Thymus (tissue), 11 donors: ENCODE results near the gene C17orf107. TPM values are rescaled to one million over a fixed set of nuclear protein-coding genes. Genes with fewer than 3 reads are reported as not detected.

Experiments used
- DNase-seq, 9 donors: peaks; one replicate each; pipeline ENCODE4 v3.0.0-alpha.2; 2013; ENCODE audit warnings: low spot score in 9 of 9, low read depth in 6 of 9, missing footprints in 1 of 9
- H3K27ac ChIP-seq, 2 donors: one replicate each; pipeline ENCODE4 v1.5.1; 2013; ENCODE audit warnings: control low read depth in 1 of 2, low read depth in 1 of 2, low read length in 1 of 2, mild to moderate bottlenecking in 1 of 2, moderate library complexity in 1 of 2
- H3K27me3 ChIP-seq, 2 donors: one replicate each; pipeline ENCODE4 v1.5.1; 2013; ENCODE audit warnings: low read length in 1 of 2; ENCODE audit not compliant: control insufficient read depth in 2 of 2, insufficient read depth in 1 of 2
- H3K36me3 ChIP-seq, 2 donors: one replicate each; pipeline ENCODE4 v1.5.1; 2013; ENCODE audit warnings: low read length in 1 of 2, mild to moderate bottlenecking in 1 of 2, moderate library complexity in 1 of 2; ENCODE audit not compliant: control insufficient read depth in 2 of 2, insufficient read depth in 2 of 2
- H3K4me1 ChIP-seq, 2 donors: one replicate each; pipeline ENCODE4 v1.5.1; 2013; ENCODE audit warnings: low read length in 2 of 2; ENCODE audit not compliant: control insufficient read depth in 2 of 2, insufficient read depth in 2 of 2
- H3K4me3 ChIP-seq, 2 donors: one replicate each; pipeline ENCODE4 v1.5.1; 2013; ENCODE audit warnings: low read length in 2 of 2, control low read depth in 1 of 2, mild to moderate bottlenecking in 1 of 2
- H3K9me3 ChIP-seq, 2 donors: one replicate each; pipeline ENCODE4 v1.5.1; 2013; ENCODE audit warnings: low read length in 1 of 2, mild to moderate bottlenecking in 1 of 2; ENCODE audit not compliant: control insufficient read depth in 2 of 2, insufficient read depth in 1 of 2
- WGBS: extraction: QIAGEN DNeasy Blood & Tissue Kit; methylation state at CpG from one replicate; pipeline ENCODE4 v1.1.7; 2013; 5-methylcytosine and 5-hydroxymethylcytosine counted together
- polyA plus RNA-seq: library from polyadenylated mRNA; stranded (reverse); fragments of 200-250 nt; gene quantifications from one replicate; pipeline ENCODE4 v1.2.3, GENCODE V29; 2013
- total RNA-seq: library from RNA; stranded (reverse); fragments of 120-200 nt; gene quantifications from one replicate; pipeline ENCODE4 v1.2.4, GENCODE V29; 2013
- donor health status: healthy.

The C17orf107 gene
- total and polyA plus RNA-seq, 2 donors = 0.57 to 1.2 TPM

- Histone ChIP-seq H3K27ac (no peak overlapping the region), H3K27me3 (peaks cover 0 to 8% of the 10 kb centered on the region in 2 donors), H3K36me3 (peaks cover 25 to 28% of the 10 kb centered on the region in 2 donors), H3K9me3 (no peaks in the 10 kb centered on the region), H3K4me1 (peaks cover 14 to 15% of the 10 kb centered on the region in 2 donors), H3K4me3 (no peak overlapping the region)
- DNase-seq = no peak
These were observed 36.3 kb downstream of the C17orf107 start for GRCh38 chr17:4935650-4936049.

DNA sequence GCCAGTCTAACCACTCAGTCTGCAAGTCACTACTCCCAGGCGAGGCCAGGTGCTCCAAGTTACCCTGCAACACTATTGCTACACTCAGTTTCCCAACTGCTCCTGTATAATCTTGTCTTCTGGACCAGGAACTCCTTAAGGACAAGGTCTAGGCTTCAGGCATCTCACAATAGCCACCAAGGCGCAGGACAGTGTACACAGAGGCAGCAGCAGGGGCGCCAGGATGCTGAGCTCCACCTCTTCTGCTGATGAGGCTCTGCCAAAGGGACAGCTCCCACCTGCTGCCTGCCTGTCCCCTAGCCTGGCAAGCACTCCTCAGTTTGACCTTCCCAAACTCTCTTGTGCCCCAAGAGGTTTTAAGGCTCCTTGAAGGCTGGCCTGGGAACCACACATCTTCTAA is 37.1 kb downstream of the C17orf107 start:
- Histone ChIP-seq H3K9me3 (no peaks in the 10 kb centered on the region), H3K4me3 (no peak overlapping the region), H3K27ac (no peak overlapping the region), H3K36me3 (peaks cover 25 to 29% of the 10 kb centered on the region in 2 donors), H3K27me3 (peaks cover 0 to 8% of the 10 kb centered on the region in 2 donors), H3K4me1 (peaks cover 17 to 22% of the 10 kb centered on the region in 2 donors)
- DNase-seq = no peak
- WGBS = 97% methylated on average over 3 of the region's 3 CpGs

- DNase-seq = no peak
- 95% methylated on average over 16 of the region's 16 CpGs for WGBS
- no peak overlapping the region for H3K27ac ChIP-seq
These were observed 38.2 kb downstream of the C17orf107 start for GRCh38 chr17:4937553-4937952.

GRCh38 chr17:4938069-4938491 is 38.7 kb downstream of the C17orf107 start:
- H3K4me1 ChIP-seq = peaks cover 22 to 38% of the 10 kb centered on the region in 2 donors
- DNase-seq = no peak
- WGBS = 98% methylated on average over 11 of the region's 11 CpGs
- H3K4me3 ChIP-seq = no peak overlapping the region
- no peak overlapping the region for H3K27ac ChIP-seq
- H3K27me3 ChIP-seq = peaks cover 0 to 8% of the 10 kb centered on the region in 2 donors
- H3K36me3 ChIP-seq = peaks cover 34 to 45% of the 10 kb centered on the region in 2 donors
- no peaks in the 10 kb centered on the region for H3K9me3 ChIP-seq

More at GRCh38 chr17:4937553-4937952, 38.2 kb downstream of the C17orf107 start:
- Histone ChIP-seq H3K9me3 (no peaks in the 10 kb centered on the region), H3K4me1 (peaks cover 18 to 33% of the 10 kb centered on the region in 2 donors), H3K27me3 (peaks cover 0 to 8% of the 10 kb centered on the region in 2 donors), H3K4me3 (no peak overlapping the region), H3K36me3 (peaks cover 29 to 40% of the 10 kb centered on the region in 2 donors)

- WGBS = 70% methylated on average over 19 of the region's 19 CpGs
- Histone ChIP-seq H3K36me3 (peaks cover 41 to 54% of the 10 kb centered on the region in 2 donors), H3K27ac (peak overlapping the region; percentile 98 to 99), H3K27me3 (peaks cover 0 to 6% of the 10 kb centered on the region in 2 donors), H3K4me3 (peak overlapping the region; percentile 72 to 100), H3K4me1 (peaks cover 30 to 47% of the 10 kb centered on the region in 2 donors), H3K9me3 (no peaks in the 10 kb centered on the region)
- DNase-seq = peak in 1 of 9 donors; percentile 36
These were observed 39.6 kb downstream of the C17orf107 start for GRCh38 chr17:4938688-4939545.

DNA sequence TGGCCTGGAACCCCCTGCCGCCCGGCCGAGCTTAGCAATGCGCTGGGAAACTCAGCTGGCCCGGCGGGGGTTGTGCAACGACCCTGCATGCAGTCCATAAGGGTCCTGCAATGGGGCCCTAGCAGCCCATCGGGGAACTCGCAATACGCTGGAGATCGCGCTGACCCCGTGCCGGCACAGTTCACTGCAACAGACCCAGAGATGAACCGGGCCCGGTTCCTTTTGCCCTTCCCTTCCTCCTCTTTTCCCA is 40.1 kb downstream of the C17orf107 start:
- under 1% methylated on average over 16 of the region's 16 CpGs for WGBS
- no peak for DNase-seq
- peaks cover 41 to 59% of the 10 kb centered on the region in 2 donors for H3K36me3 ChIP-seq
- H3K27me3 ChIP-seq = peaks cover 0 to under 1% of the 10 kb centered on the region in 2 donors
- H3K27ac ChIP-seq = peak overlapping the region; percentile 98 to 99
- peaks cover 31 to 47% of the 10 kb centered on the region in 2 donors for H3K4me1 ChIP-seq
- peak overlapping the region; percentile 72 to 100 for H3K4me3 ChIP-seq
- H3K9me3 ChIP-seq = no peaks in the 10 kb centered on the region

DNA sequence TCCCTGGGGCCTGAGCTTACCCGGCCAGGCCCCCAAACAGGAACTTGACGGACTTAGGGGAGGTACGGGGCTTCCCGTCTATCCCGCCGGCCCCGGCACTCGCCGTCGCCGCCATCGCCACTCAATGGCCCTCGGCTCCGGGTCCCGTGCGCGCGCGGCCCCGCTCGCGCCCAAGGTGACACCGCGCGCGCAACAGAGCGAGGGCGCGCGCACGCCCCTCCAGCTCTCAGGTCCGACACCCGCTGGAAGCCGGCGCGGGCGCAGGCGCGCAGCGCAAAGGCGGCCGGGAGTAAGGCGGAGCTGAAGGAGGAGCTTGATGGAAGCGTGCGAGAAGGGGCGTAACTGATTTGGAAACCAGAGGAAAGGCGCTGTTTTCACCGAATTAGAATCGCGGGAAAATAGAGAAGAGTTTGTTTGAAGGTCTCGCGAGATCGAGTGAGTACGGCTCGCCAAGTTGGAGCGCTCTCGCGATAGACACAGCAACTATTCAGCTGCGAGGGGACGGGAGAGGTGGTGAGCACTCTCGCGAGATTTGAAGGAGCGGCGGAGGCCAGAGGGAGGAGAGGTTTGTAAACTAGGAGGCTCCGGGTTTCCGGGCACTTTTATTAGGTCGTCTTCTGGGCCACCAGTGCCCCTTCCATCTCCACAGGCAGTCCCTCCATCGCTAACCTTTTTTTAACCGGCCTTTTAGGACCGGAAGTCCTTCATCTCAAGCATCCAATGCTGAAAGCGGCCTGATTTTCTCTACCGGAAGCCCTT is 40.6 kb downstream of the C17orf107 start, which contains the start of the genes RNF167 and SLC25A11:
Gene RNF167, plus strand, starts transcription at position 473 of the 759 bp plus-strand sequence. CDS start 642 bp downstream, outside the sequence.
Gene SLC25A11, minus strand, starts transcription at position 251 of the 759 bp plus-strand sequence. Its CDS starts 136 bp downstream, at position 115.
- DNase-seq = peak; percentile 95 to 100 (median 99)
- H3K36me3 ChIP-seq = peaks cover 44 to 64% of the 10 kb centered on the region in 2 donors
- peak within 1 kb of the TSS; percentile 72 to 100 for H3K4me3 ChIP-seq
- no peaks in the 10 kb centered on the region for H3K27me3 ChIP-seq
- no peaks in the 10 kb centered on the region for H3K9me3 ChIP-seq
- under 1% methylated on average over 72 of the region's 72 CpGs for WGBS
- H3K27ac ChIP-seq = peak within 1 kb of the TSS; percentile 98 to 99
- peaks cover 36 to 52% of the 10 kb centered on the region in 2 donors for H3K4me1 ChIP-seq

DNA sequence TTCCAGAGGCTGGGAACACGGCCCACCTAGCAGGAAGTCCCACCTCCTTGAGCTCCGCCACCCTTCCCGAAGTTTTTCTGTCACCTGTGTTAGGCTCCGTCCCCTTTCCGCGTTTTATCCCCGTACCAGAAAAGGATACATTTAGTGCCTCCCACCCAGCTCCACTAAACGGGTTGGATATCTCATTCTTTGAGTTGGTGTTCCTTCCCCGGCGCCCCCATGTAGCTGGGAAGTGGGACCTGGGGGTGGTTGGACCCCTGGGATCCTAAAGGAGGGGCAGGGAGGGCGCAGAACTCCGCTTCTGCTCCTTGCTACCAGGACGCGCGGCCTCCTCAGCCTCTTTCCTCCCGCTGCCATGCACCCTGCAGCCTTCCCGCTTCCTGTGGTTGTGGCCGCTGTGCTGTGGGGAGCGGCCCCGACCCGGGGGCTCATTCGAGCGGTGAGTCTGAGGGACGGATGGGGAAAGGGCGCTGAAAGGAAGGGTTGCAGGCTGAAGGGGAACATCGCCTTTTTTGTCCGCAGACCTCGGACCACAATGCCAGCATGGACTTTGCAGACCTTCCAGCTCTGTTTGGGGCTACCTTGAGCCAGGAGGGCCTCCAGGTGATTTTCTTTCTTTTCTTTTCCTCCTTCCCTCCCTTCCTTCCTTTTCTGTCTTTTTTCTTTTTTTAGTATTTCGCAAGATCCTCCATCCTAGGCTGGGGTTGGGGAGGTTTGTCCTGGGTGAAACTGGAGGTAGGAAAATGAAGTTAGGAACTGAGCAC is 41.4 kb downstream of the C17orf107 start:
- Histone ChIP-seq H3K36me3 (peaks cover 52 to 71% of the 10 kb centered on the region in 2 donors), H3K27ac (peak overlapping the region; percentile 98 to 99), H3K4me1 (peaks cover 43 to 60% of the 10 kb centered on the region in 2 donors), H3K4me3 (peak overlapping the region; percentile 72 to 100), H3K9me3 (no peaks in the 10 kb centered on the region), H3K27me3 (no peaks in the 10 kb centered on the region)
- under 1% methylated on average over 29 of the region's 29 CpGs for WGBS
- peak in 5 of 9 donors; percentile 47 to 74 (median 54) for DNase-seq
